ENCODE data around the gene NFKBIZ. TPM values are rescaled to one million over a fixed set of nuclear protein-coding genes. Genes with fewer than 3 reads are reported as not detected.

NFKBIZ gene
- total and polyA plus RNA-seq, 4 donors, result 27.6 to 94.8 (median 81.3) TPM

- H3K9me3 ChIP-seq (ENCODE audit: control insufficient read depth in 4 of 4, insufficient read depth in 3 of 4, low read length in 3 of 4), result peaks cover 0 to 2% (median 0%) of the 10 kb centered on the region in 4 donors
- H3K9ac ChIP-seq (ENCODE audit: insufficient read depth in 1 of 2, low read length in 2 of 2), result no peak overlapping the region
- WGBS, 2 donors, result 90 to 93% methylated on average over 8 of the region's 8 CpGs
- DNase-seq (no peak), ATAC-seq (ENCODE audit: insufficient read depth, low FRiP score) (no peak)
- H3K4me3 ChIP-seq, result no peak overlapping the region
- peaks cover 0 to 9% (median 0%) of the 10 kb centered on the region in 5 donors for H3K4me1 ChIP-seq (ENCODE audit: control insufficient read depth in 5 of 5, insufficient read depth in 5 of 5, low read length in 5 of 5)
- peaks cover 33 to 65% (median 59%) of the 10 kb centered on the region in 4 donors for H3K36me3 ChIP-seq (ENCODE audit: control insufficient read depth in 4 of 4, insufficient read depth in 4 of 4, low read length in 4 of 4)
- H3K27me3 ChIP-seq (ENCODE audit: control insufficient read depth in 3 of 3, insufficient read depth in 3 of 3, low read length in 2 of 3), result no peaks in the 10 kb centered on the region
- TF ChIP-seq, protein P1, sequence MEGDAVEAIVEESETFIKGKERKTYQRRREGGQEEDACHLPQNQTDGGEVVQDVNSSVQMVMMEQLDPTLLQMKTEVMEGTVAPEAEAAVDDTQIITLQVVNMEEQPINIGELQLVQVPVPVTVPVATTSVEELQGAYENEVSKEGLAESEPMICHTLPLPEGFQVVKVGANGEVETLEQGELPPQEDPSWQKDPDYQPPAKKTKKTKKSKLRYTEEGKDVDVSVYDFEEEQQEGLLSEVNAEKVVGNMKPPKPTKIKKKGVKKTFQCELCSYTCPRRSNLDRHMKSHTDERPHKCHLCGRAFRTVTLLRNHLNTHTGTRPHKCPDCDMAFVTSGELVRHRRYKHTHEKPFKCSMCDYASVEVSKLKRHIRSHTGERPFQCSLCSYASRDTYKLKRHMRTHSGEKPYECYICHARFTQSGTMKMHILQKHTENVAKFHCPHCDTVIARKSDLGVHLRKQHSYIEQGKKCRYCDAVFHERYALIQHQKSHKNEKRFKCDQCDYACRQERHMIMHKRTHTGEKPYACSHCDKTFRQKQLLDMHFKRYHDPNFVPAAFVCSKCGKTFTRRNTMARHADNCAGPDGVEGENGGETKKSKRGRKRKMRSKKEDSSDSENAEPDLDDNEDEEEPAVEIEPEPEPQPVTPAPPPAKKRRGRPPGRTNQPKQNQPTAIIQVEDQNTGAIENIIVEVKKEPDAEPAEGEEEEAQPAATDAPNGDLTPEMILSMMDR (IDR thresholded peaks at IDR 0.05; ENCODE audit: control extremely low read depth, extremely low read depth), result no peak
- H3K27ac ChIP-seq (ENCODE audit: low read depth in 1 of 2, low read length in 1 of 2), result peak overlapping the region in 1 of 2 donors; percentile 39
Observed at GRCh38 chr3:101857301-101857741, 8.0 kb downstream of the NFKBIZ start.

GRCh38 chr3:101858464-101859030 lies 9.2 kb downstream of the NFKBIZ start:
- no peak for DNase-seq
- Histone ChIP-seq H3K4me1 (ENCODE audit: control insufficient read depth in 5 of 5, insufficient read depth in 5 of 5, low read length in 5 of 5) (peaks cover 0 to 6% (median 0%) of the 10 kb centered on the region in 5 donors), H3K4me3 (no peak overlapping the region), H3K9ac (ENCODE audit: insufficient read depth in 1 of 2, low read length in 2 of 2) (no peak overlapping the region), H3K9me3 (ENCODE audit: control insufficient read depth in 4 of 4, insufficient read depth in 3 of 4, low read length in 3 of 4) (peaks cover 0 to 2% (median 0%) of the 10 kb centered on the region in 4 donors), H3K27me3 (ENCODE audit: control insufficient read depth in 3 of 3, insufficient read depth in 3 of 3, low read length in 2 of 3) (no peaks in the 10 kb centered on the region), H3K27ac (ENCODE audit: low read depth in 1 of 2, low read length in 1 of 2) (no peak overlapping the region), H3K36me3 (ENCODE audit: control insufficient read depth in 4 of 4, insufficient read depth in 4 of 4, low read length in 4 of 4) (peaks cover 27 to 56% (median 49%) of the 10 kb centered on the region in 4 donors)
- WGBS, 2 donors, result 92 to 93% methylated on average over 4 of the region's 4 CpGs
- TF ChIP-seq, protein P1 (IDR thresholded peaks at IDR 0.05; ENCODE audit: control extremely low read depth, extremely low read depth), result no peak
- no peak for ATAC-seq (ENCODE audit: insufficient read depth, low FRiP score)

GRCh38 chr3:101859882-101860448 lies 10.7 kb downstream of the NFKBIZ start:
- no peak overlapping the region for H3K4me3 ChIP-seq
- no peak for ATAC-seq (ENCODE audit: insufficient read depth, low FRiP score)
- peaks cover 0 to 2% (median 0%) of the 10 kb centered on the region in 4 donors for H3K9me3 ChIP-seq (ENCODE audit: control insufficient read depth in 4 of 4, insufficient read depth in 3 of 4, low read length in 3 of 4)
- H3K27me3 ChIP-seq (ENCODE audit: control insufficient read depth in 3 of 3, insufficient read depth in 3 of 3, low read length in 2 of 3), result no peaks in the 10 kb centered on the region
- peaks cover 21 to 44% (median 38%) of the 10 kb centered on the region in 4 donors for H3K36me3 ChIP-seq (ENCODE audit: control insufficient read depth in 4 of 4, insufficient read depth in 4 of 4, low read length in 4 of 4)
- H3K9ac ChIP-seq (ENCODE audit: insufficient read depth in 1 of 2, low read length in 2 of 2), result no peak overlapping the region
- no peak for DNase-seq
- H3K27ac ChIP-seq (ENCODE audit: low read depth in 1 of 2, low read length in 1 of 2), result no peak overlapping the region
- H3K4me1 ChIP-seq (ENCODE audit: control insufficient read depth in 5 of 5, insufficient read depth in 5 of 5, low read length in 5 of 5), result peaks cover 0 to 4% (median 0%) of the 10 kb centered on the region in 5 donors
- TF ChIP-seq, protein P1 (IDR thresholded peaks at IDR 0.05; ENCODE audit: control extremely low read depth, extremely low read depth), result no peak
- 93 to 97% methylated on average over 5 of the region's 5 CpGs for WGBS, 2 donors

Measured in lung (tissue), 12 donors.